ENCODE results near the gene CCDC177.

Gene CCDC177
- total RNA-seq = 0 to 0.07 reads per million in 2 donors

DNA sequence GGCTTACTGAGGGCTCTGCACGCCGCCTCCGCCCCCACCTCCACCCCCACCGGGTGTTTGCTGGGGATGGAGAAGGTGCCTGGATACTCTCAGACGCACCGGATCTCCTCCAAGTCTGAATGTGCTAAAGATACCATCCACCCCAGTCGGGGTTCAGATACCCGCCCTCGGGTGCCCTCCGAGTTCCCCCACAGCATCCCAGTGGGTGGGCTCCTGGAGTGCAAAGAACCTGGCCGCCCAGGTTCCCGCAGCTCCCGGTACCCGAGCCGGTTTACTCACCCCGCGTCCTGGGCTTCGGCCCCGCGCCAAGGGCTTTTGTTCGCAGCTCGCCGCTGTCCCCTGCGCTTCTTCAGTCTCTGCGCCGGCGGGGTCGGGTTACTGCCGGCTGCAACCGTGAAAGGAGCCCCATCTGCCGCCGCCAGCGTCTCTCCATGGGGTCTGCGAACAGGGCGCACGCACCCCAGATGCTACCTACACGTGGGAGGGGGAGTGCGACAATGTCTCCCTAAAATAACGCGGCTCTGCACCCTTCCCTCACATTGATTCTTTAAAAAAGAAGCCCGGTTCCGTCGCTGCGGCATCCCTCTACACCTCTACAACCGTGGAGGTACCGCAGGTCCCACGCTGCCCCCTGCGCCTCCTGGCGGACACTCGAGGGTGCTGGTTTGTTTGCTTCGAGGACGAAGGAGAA is at the start of gene CCDC177:
Gene CCDC177, minus strand, starts transcription at position 609 of the 691 bp plus-strand sequence. CDS start 1,249 bp downstream, outside the sequence.
- DNase-seq = peak; percentile 35 to 69 (median 58)

DNA sequence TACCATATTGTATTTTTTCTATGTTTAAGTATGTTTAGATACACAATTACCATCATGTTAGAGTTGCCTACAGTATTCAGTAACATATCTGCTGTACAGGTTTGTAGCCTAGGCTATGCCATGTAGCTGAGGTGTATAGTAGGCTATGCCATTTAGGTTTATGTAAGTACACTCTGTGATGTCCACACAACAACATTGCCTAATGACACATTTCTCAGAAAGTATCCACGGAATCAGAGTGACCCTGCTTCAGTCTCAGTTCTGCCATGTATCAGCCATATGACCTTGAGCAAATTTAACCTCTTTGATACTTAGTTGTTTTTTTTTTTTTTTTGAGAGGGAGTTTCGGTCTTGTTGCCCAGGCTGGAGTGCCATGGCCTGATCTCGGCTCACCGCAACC is 49.5 kb upstream of the CCDC177 start:
- no peak for DNase-seq

DNA sequence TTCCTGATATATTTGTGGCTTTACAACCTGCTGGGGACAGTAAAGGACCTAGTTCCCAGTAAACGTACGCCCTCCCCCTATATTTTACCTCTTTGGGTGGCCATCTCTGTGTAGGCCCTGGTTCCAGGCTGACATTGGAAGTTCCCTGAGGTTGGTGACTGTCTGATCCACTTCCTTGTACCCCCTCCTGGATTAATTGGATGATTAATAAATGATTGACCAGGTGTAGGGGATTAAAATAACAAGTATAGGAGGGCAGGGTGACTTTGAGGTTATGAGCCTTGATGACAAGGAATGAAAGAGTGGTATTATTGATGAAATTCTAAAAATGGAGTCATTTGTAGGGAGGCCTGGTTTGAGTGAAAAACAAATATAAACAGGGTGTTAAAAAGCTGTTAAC is 46.3 kb upstream of the CCDC177 start:
- DNase-seq = no peak

DNA sequence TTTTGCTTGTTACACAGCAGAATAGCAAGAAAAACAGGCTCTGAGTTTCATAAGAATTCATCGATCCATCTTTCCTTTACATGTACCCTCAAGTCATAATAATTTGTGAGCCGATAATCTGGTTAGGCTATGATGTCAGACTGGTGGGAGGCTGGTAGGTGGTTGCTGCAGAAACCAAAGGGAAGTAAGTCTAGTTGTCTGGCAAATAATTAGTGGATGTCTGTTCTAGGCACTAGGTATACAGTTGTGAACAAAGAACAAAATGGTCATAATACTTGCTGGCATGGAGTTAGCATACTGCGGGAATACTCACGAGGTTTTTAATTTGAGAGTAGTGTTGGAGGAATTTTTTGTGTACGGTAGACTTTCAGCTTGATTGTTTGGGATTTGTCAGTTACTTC is 45.5 kb upstream of the CCDC177 start:
- DNase-seq = peak in 1 of 5 experiments; percentile 58

DNA sequence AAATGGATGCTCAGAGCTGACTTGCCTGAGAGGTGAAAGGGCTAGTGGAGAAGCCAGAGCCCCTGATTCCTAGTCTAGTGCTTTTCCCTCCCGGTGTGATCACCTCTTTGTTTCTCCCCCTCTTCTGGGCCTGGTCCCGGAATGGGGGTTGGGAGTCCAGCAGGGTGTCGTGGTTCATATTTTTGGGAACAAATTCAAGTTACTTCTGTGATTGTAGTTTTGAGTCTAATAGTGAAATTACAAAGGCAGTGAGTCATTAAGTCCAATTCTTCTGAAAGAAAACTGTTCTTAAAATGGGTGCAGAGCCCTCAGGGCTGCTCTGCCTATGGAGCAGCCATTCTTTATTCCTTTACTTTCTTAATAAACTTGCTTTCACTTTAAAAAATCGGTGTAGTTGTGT is 44.3 kb upstream of the CCDC177 start:
- no peak for DNase-seq

DNA sequence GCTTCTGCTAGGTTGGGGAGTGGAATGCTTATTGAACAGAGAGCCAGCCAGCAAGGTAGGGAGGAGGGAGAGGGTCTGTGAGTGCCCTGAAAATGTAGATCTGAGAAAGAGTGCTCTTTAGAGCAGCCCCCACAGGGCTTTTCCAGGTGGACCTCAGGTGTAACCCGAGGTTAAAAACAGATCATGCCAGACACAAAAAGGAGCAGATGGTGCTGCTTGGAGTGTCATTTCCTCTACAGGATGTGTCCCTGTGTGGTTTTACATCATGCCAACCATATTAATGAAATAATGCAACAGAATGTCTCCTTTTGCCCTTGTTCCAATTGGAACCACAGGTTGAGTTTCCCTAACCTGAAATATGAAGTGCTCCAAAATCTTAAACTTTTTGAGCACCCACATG is 43.1 kb upstream of the CCDC177 start:
- DNase-seq = no peak

DNA sequence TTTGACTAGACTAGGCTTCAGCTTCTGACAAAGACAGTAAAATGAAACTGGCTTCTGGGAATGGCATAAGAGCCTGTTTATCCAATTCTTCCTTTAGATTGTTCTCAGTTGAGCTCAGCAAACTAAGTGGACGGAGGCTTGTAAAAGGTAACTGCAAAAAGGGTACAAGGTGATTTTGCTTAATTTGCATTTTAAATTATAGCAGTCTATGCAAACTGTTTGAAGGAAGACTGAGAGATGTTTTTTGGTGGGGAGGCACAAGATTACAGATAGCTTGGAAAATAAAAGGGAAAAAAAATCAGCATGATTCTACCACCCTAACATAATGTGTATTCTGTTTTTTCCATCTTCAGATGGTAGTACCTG is 41.7 kb upstream of the CCDC177 start:
- DNase-seq = no peak

DNA sequence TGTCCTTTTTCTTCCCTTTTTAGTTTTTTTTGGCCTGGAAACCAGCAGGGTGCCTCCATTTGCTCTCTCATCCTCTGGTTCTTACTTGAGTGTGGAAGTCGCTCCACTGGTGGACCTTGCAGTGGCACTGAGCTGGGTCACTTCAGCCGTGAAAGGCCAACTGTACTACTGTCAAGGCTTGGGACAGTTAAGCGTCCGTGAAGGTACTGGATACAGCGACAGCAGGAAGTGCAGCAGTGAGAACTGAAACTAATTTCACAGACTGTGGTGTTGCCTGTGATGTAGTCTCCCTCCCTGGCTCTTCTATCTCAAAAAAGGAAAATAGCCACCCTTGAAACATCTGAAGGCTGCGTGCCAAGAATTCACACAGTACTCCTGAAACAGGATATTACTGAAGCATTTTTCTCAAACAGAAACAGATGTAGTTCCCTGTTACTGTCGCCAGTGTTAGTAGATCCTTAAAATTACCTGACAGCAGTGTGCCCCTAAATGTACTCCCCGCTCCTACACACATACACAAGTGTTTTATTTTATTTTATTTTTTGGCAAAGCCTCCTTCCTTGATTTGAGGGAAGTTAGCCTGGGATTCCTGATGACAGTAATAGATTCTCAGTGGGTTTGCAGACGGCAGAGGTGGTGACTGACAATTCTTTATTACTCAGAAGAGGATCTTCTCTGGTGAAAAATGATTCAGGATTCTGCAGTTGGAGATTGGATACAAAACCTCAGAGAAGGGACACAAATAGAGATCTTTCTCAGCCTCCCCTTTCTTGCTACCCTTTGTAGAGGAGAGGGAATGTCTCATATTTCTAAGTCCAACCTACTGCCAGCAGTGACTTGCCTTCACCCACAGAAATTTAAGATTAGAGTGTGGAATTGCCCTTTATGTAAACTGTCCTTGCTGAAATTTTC is 41.1 kb upstream of the CCDC177 start:
- peak in 2 of 5 experiments; percentile 58 to 82 for DNase-seq

DNA sequence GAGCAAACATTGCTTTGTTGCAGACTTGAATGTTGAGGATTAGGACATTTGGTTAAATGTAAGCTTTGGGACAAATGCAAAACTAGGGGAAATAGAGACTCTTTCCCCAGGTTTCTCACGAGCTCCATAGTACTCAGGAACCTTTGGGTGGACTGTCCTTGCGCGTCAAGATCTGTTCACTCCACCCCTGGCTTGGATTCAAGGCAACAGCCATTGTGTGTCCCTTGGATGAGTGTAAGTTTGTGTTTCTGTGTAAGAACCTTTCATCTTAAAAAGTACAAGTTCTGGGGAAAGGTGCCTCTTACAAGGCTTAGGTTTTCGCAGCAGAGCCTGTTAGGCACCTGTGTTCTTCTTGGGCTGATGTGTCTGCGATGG is 40.4 kb upstream of the CCDC177 start:
- no peak for DNase-seq

DNA sequence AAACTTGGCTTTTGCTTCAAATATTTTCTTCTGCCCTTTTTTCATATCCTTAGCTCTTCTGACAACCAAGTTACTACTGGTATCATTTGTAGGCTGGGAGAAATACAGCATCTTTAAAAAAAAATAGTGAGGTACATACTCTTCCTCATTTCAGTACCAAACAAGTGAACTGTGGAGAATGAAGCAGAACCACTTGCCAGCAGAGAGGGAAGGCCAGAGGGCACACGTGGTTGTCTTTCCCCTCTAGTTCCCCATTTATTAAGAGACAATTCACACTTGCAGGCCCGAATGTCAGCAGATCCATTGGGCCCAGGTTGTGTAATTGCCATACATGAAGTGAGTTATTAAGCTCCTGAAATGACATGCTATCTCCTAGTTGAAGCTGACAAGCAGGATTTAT is 39.9 kb upstream of the CCDC177 start:
- no peak for DNase-seq

DNA sequence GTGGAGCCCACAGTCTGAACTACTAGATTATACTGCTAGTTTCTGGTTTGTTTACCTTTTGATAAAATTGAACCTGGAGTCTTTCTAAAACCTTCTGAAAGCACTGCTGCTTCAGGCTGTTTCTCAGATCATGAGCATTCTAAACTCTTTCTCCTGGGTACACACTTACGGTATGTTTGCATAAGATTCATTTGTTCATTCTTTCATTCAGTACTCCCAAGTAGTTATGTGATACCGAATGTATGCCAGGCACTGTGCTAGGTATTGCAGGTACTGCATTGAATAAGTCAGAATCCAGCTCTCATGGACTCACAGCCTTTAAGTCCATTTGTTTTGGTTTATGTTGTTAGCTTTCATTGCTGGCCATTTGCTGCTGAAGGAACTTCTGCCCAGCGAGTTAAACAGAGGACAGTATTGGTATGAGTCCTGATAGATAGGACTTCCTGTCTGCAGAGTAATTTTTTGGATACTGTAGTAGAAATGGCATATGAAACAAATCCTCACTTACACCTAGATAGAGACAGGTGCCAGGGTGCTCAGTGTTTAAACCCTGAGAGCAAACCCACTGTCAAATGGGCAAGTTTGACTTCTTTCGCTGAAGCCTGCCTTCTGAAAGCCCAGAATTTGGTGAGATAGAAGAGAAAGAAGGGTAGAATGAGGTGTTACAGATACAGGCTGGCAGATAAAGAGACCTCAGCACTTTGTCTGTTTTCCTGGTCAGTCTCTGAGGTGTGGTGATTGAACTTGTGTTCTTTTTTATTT is 38.8 kb upstream of the CCDC177 start:
- no peak for DNase-seq

DNA sequence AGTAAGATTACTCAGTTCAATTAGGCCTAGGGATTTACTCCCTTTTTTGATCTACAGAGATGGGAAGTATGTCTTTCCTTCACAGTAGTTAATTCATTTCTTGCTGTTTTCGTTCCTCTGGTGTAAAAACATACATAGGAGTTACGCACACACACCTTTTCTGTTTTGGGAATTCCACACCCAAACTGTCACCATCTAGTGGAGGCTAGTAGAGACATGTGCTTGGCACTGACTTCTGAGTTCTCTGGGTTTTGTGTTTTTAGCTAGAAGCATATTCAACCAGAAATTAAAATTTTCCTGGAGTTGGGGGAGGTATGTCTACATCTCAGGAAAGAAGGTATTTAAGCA is 38.1 kb upstream of the CCDC177 start:
- DNase-seq = no peak

DNA sequence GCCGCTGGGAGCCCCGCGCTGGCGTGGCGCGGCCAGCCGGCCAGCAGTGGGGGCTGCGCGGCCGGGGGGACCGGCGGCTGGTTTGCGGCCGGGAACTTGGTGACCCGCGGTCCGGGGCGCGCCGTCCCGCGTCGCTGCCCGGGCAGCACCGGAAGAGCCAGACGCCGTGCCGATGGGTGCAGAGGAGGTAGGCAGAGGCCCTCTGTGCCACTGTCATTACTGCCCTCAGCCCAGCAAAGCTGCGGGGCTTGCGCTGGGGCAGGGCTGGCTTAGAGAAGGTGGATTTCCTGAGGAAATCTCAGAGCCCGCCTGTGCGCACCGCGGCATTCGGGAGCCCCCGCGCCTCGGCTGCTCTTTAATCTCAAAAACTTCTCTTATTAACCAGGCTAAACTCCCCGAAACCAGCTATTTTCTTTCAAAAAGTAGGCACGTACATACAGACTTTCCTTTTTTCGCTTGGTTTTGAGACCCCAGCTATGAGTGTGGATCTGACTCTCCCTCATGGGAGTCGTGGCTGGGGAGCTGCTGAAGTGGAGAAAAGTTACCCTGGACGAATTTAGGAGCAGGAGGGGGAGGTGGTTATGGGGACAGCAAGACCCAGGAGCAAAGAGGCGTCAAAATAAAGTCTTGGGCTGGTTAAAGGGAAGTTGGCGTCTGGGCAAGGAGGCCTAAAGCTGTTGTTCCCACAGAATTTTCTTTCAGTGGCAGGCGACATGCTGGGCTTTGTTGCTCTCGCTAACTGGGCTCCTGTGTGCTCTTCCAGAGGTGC is 37.5 kb upstream of the CCDC177 start:
- peak; percentile 14 to 74 (median 41) for DNase-seq

DNA sequence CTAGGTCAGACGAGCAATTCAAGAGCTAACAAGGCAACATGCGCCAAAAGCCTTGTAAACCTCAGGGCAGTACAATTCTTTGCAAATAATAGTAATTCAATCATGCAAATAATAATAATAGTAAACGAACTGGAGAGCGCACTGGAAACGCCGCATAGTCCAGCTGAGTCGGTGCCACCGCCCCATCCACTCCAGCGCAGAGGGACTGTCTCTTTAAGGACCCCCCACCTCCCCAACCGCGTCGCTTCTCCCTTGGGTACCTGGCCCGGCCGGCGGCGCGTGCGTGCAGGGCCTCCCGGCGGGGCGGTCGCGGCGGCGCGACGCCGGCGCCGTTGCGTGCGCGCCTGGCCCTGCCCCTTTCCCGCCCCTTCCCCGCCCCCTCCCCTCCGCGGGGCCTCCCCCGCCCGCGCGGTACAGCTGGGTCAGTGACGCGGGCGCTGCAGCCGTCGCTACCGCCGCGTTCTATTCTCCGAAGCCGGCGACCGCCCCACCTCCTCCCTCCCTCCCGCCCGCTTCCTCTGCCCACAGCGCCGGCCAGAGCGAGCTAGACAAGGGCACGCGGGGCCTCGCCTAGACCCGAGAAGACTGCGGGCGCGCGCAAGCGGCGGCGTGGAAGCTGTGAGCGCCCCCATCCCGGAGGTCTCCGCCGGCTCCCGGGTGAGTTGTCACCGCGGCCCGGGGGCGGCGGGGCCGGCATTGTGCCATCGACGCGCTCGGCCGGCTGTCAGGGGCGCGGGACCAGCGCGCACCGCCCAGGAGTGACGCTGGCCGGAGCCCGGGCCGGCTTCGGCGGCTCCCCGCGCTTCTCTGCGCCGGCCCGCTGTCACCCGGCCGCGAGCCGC is 36.7 kb upstream of the CCDC177 start, which contains the start of gene SUSD6:
Gene SUSD6, plus strand, starts transcription at position 425 of the 842 bp plus-strand sequence. CDS start 46,997 bp downstream, outside the sequence.
- peak; percentile 81 to 96 (median 82) for DNase-seq

DNA sequence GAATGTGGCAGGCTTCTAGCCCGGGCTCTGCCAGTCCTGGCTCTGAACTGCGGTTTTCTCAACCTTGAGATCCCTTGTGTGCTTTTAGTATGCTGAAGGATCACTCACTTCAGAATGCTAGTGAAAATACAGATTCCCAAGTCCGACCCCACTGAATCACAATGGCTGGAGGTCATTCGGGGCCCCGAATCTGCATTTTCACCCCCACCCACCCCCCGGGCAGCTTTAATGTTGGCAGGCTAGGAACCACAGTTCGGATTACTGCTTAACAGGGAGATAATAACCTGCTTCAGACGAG is 36.2 kb upstream of the CCDC177 start:
- DNase-seq = peak in 1 of 5 experiments; percentile 52

DNA sequence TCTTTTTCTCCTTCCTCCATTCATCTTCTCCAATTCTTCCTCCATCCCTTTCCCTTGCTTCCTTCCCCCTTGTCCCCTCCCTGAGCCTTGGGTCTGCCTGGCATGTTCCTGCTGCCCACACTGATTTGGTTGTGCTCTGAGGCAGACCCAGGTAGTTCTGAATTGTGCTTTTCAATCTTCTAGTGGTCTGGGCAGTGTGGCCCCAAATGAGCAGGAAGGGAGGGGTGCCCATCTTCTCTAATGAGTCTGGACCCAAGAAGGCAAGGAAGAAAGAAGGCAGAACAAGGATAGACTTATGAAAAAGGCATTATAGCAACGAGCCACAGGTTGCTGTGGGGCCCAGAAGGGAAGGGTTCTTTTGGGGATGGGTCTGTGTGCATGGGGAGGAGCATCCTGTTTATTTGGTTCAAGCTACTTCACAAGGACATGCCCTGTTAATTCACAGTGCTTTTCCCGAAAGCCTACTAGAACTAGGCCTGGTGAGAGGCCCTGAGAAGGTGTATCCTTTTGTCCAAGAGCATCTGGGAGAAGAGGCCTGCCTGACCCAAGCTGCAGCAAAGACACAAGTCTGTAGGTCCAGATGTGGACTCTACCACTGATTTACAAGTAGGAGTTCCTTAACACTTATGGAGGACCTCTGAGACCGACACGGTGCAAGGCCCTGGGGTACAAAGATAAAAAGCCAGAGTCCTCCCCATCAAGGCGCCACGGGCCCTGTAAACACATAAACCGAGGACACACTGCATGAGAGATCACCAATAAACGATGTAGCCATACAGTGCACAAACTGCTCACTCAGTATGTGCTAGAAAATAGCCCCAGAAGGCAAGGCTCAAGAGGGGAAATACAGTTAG is 35.6 kb upstream of the CCDC177 start:
- no peak for DNase-seq

DNA sequence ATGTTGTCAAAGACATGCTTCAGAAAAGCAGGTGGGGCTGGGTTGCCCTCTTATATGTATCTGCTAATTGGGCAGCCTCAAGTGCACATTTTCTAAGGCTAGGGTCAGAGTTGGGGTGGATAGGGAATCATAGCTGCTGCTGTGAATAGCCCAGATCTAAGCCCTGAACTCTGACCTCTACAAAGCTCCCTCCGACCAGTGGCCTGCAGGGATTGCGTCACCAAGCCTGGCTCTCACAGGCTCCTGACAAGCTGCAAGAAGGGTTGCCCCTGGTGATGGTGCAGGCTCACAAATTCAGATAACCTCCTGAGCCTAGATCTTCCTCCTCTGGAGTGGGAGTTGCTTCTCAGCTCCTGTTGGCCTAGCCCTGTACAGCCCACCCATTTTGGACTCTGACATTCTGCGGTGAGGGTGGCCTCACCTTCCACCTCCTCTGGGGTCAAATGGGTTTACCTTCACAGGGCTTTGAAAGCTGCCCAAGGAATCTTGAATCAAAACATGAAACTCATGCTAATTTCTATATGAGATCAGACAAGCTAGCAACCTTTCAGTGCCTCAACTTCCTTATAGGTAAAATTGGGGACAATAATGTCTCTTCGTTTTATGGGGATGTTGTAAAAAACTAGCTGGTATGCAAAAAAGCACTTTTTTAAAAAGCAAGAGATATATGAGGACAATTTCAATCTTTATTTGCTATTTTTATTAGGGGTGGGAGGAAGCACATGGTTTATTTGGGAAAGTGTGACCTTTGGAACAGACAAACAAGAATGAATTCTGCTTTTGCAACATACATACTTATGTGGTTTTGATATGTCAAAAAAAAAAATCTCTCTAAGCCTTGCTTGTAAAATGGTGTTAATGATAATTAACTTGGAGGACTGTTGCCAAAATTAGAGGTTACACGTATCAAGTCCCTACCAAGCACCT is 31.9 kb upstream of the CCDC177 start:
- no peak for DNase-seq

DNA sequence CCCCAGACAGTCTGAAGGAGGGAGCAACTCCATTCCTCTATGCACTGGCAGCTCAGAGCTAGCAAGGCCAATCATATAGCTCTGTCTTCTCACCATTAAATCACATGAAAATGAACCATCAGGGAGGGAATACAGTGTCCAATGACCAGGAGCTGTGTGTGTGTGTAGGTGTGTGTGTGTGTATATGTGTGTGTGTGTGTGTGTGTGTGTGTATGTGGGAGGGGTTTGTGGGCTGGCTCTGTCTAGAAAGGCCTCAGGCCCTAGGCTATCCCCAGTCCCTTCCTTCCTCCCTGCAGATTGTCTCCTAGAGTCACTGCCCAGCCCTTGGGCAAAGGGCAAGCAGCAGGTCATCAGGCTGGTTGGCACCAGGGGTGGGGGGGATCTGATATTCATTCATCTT is 31.1 kb upstream of the CCDC177 start:
- no peak for DNase-seq

DNA sequence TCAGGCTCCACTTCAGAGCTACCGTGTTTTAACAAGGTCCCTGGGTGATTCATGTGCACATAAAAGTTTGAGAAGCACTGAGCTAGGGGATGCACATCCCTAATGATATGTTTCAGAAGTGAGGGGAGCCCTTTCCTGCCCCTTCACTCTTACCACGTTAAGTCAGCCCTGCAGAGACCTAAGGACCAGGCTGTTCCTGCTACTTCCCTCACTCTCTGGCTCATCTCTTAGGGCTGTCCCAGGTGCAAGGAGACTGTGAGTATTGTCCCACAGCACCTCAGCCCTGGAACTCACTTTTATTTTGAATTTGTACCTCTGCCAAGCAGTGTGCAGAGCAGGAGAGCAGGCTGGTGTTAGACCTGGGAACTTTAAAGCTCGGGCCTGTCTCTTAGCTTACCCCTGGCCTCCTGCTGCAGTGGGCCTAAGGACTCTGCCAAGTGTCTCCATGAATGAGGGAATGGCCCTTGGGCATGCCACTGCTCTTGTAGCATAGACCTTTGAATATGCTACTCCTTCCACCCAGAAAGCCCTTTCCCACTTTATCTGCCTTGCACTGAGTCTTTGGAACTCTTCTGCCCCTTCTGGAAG is 25.7 kb upstream of the CCDC177 start:
- DNase-seq = no peak
